ENCODE measurements around the gene CCBE1.

DNA sequence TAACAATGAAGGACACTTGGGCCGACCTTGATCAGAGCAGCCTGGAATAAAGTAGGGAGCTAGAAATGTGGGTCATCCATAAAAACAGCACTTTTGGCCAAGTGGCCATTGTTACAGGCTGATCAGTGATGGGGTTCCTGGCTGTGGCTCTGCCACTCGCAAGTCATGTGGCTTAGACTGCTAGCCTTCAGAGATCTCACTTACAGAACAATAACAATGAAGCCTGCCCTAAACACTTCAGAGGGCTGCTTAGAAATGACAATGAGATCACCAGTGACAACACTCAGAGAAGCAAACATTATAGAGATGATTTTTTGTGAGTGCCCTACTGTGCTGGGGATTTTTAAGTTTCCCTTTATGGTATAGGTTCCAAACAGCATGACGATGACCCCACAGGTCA lies 230.2 kb downstream of the CCBE1 start:
- TF ChIP-seq TAF1 (IDR thresholded peaks at IDR 0.05; ENCODE audit: borderline replicate concordance, insufficient read depth, low read length) (no peak), POLR2AphosphoS5 (IDR thresholded peaks at IDR 0.05; ENCODE audit: low read depth, low read length) (no peak)

Measured in PFSK-1 (cell line).